ENCODE results near the gene ZRANB1.

Gene ZRANB1

GRCh38 chr10:125008689-125009638 is 67.0 kb downstream of the ZRANB1 start:
- H3K27ac Mint-ChIP-seq: peak overlapping the region; percentile 93
- peaks cover 66% of the 10 kb centered on the region for H3K4me1 Mint-ChIP-seq
- no peaks in the 10 kb centered on the region for H3K9me3 Mint-ChIP-seq
- H3K36me3 Mint-ChIP-seq (ENCODE audit: low read depth): peaks cover 50% of the 10 kb centered on the region
- H3K27me3 Mint-ChIP-seq (ENCODE audit: low read depth, poor library complexity): no peaks in the 10 kb centered on the region
- peak overlapping the region; percentile 25 for H3K4me3 Mint-ChIP-seq
- TF ChIP-seq, protein P1, sequence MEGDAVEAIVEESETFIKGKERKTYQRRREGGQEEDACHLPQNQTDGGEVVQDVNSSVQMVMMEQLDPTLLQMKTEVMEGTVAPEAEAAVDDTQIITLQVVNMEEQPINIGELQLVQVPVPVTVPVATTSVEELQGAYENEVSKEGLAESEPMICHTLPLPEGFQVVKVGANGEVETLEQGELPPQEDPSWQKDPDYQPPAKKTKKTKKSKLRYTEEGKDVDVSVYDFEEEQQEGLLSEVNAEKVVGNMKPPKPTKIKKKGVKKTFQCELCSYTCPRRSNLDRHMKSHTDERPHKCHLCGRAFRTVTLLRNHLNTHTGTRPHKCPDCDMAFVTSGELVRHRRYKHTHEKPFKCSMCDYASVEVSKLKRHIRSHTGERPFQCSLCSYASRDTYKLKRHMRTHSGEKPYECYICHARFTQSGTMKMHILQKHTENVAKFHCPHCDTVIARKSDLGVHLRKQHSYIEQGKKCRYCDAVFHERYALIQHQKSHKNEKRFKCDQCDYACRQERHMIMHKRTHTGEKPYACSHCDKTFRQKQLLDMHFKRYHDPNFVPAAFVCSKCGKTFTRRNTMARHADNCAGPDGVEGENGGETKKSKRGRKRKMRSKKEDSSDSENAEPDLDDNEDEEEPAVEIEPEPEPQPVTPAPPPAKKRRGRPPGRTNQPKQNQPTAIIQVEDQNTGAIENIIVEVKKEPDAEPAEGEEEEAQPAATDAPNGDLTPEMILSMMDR (IDR thresholded peaks at IDR 0.05): no peak
- DNase-seq: no peak

DNA sequence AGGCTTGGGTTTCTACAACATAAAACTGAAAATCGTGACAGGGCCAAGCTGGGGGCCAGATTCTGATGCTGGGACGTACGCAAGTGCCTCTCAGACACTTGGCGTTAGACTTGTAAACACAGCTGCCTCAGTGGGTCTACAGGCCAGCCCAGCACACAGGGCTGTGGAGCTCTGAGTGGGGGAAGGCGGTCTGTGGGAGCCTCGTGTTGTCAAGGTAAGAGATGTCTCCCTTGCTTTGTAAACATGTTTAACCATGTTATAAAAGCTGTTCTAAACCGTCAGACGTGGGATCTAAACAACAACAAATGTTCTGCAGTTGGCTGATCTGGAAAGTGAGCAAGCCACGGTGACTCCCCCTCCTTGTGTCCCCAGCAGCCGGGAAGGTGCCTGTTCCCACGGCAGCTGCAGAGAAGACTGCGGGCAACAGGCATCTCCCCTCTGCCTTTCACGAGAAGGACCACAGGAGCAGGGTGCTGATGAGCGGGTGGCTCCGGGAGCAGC is 67.8 kb downstream of the ZRANB1 start:
- TF ChIP-seq, protein P1 (IDR thresholded peaks at IDR 0.05): no peak
- no peaks in the 10 kb centered on the region for H3K9me3 Mint-ChIP-seq
- peak overlapping the region; percentile 93 for H3K27ac Mint-ChIP-seq
- H3K27me3 Mint-ChIP-seq (ENCODE audit: low read depth, poor library complexity): no peaks in the 10 kb centered on the region
- no peak overlapping the region for H3K4me3 Mint-ChIP-seq
- peaks cover 55% of the 10 kb centered on the region for H3K36me3 Mint-ChIP-seq (ENCODE audit: low read depth)
- no peak for DNase-seq
- peaks cover 74% of the 10 kb centered on the region for H3K4me1 Mint-ChIP-seq

GRCh38 chr10:125010362-125010761 is 68.4 kb downstream of the ZRANB1 start:
- Mint-ChIP-seq H3K27ac (peak overlapping the region; percentile 84), H3K4me1 (peaks cover 78% of the 10 kb centered on the region), H3K27me3 (ENCODE audit: low read depth, poor library complexity) (no peaks in the 10 kb centered on the region), H3K9me3 (no peaks in the 10 kb centered on the region), H3K4me3 (peak overlapping the region; percentile 32), H3K36me3 (ENCODE audit: low read depth) (peaks cover 60% of the 10 kb centered on the region)
- TF ChIP-seq, protein P1 (IDR thresholded peaks at IDR 0.05): no peak
- no peak for DNase-seq

- H3K36me3 Mint-ChIP-seq (ENCODE audit: low read depth): peaks cover 62% of the 10 kb centered on the region
- peaks cover 76% of the 10 kb centered on the region for H3K4me1 Mint-ChIP-seq
- no peak for DNase-seq
- TF ChIP-seq, protein P1 (IDR thresholded peaks at IDR 0.05): no peak
- no peaks in the 10 kb centered on the region for H3K9me3 Mint-ChIP-seq
- no peaks in the 10 kb centered on the region for H3K27me3 Mint-ChIP-seq (ENCODE audit: low read depth, poor library complexity)
- H3K27ac Mint-ChIP-seq: peak overlapping the region; percentile 59
- no peak overlapping the region for H3K4me3 Mint-ChIP-seq
Observed at GRCh38 chr10:125011171-125011925, 69.4 kb downstream of the ZRANB1 start.

DNA sequence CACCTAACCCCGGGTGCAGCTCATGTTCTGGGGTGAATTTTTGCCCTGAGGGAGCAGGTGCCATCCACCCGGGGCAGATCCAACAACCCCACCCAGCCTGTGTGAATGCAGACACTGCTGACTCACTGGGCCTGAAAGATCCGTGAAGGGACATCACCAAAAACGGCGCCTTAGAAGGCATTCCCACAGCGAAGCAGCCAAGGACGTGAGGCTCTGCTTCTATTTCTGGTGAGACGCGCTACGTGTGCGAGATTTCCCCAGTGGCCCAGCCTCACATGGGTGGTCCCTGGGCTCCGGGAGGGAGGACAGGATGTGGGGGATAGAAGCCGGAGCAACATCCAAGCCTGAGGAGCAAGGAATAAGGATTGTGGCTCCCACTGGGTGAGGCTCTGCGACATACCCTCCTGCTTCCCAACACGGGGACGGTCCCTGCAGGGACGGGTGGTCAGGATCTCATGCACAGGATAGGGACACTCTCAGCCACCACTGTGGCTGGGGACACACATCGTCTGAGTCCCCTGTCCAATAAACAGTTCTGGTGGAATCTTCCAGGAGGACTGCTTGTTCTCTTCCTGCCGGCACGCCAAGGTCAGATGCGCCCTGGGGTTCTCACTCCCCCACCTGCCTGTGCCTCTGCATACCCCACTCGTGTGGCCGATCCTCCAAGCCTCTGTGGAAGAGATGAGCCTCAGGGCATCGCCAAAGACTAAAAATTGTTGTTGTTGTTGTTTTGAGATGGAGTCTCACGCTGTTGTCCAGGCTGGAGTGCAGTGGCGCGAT is 70.2 kb downstream of the ZRANB1 start:
- H3K4me1 Mint-ChIP-seq: peaks cover 75% of the 10 kb centered on the region
- no peaks in the 10 kb centered on the region for H3K9me3 Mint-ChIP-seq
- TF ChIP-seq, protein P1 (IDR thresholded peaks at IDR 0.05): no peak
- no peak overlapping the region for H3K4me3 Mint-ChIP-seq
- H3K36me3 Mint-ChIP-seq (ENCODE audit: low read depth): peaks cover 67% of the 10 kb centered on the region
- no peaks in the 10 kb centered on the region for H3K27me3 Mint-ChIP-seq (ENCODE audit: low read depth, poor library complexity)
- H3K27ac Mint-ChIP-seq: peak overlapping the region; percentile 78
- DNase-seq: no peak

Measured in nephron progenitor cell (in vitro differentiated cells).